H1 (cell line): Measurements from ENCODE around the gene GRM1. TPM values are rescaled to one million over a fixed set of nuclear protein-coding genes. Genes with fewer than 3 reads are reported as not detected.

Experiments
- CTCF ChIA-PET: fragments of 300-600 bp; sonication (Branson Sonifier 250); formaldehyde crosslinking; loops from one replicate; lab custom pipeline; 2021; ENCODE audit not compliant: partially characterized antibody; lab: Charles Lee
- POLR2A ChIA-PET: fragments of 300-600 bp; sonication (Branson Sonifier 250); formaldehyde crosslinking; loops from one replicate; lab custom pipeline; 2021; ENCODE audit warnings: inconsistent platforms; ENCODE audit not compliant: partially characterized antibody; lab: Charles Lee
- DNase-seq, 2 experiments: peaks; one replicate each; pipeline versions ENCODE4 v3.0.0 to v3.0.0-alpha.2; 2010 to 2022; ENCODE audit warnings: low spot score in 2 of 2, low read depth in 1 of 2, mixed read lengths in 1 of 2
- FAIRE-seq: peaks from 2 replicates; lab custom pipeline; 2011; peaks lifted over from hg19 to GRCh38; lab: Jason Lieb, UNC
- H2AFZ ChIP-seq: 2 replicates; pipeline ENCODE4 v1.8.1; 2012; ENCODE audit warnings: low read length, inconsistent platforms
- H2AK5ac ChIP-seq: 2 replicates; pipeline ENCODE4 v1.6.1; 2013; ENCODE audit warnings: low read depth, low read length
- H2BK120ac ChIP-seq: replicated peaks from 2 replicates; pipeline ENCODE3; 2013; ENCODE audit warnings: low read depth, low read length, inconsistent platforms
- H2BK12ac ChIP-seq: 2 replicates; pipeline ENCODE4 v1.6.1; 2013; ENCODE audit warnings: low read depth, low read length
- H2BK15ac ChIP-seq: 2 replicates; pipeline ENCODE4 v1.6.1; 2013; ENCODE audit warnings: low read length
- H2BK20ac ChIP-seq: 2 replicates; pipeline ENCODE4 v1.6.1; 2013; ENCODE audit warnings: low read length
- H2BK5ac ChIP-seq: 2 replicates; pipeline ENCODE4 v1.6.1; 2013; ENCODE audit warnings: low read depth, low read length
- H3K14ac ChIP-seq: 2 replicates; pipeline ENCODE4 v1.6.1; 2013; ENCODE audit warnings: inconsistent platforms; ENCODE audit not compliant: insufficient read length
- H3K18ac ChIP-seq: 2 replicates; pipeline ENCODE4 v1.6.1; 2013; ENCODE audit warnings: low read length; ENCODE audit errors: extremely low read depth
- H3K23ac ChIP-seq: 2 replicates; pipeline ENCODE4 v1.6.1; 2013; ENCODE audit warnings: inconsistent platforms; ENCODE audit not compliant: insufficient read length
- H3K23me2 ChIP-seq: 2 replicates; pipeline ENCODE4 v1.6.1; 2013; ENCODE audit warnings: low read depth, low read length
- H3K27ac ChIP-seq: 2 replicates; pipeline ENCODE4 v1.6.1; 2011; ENCODE audit warnings: low read depth, low read length, inconsistent platforms
- H3K27me3 ChIP-seq, 4 experiments: replicated peaks in 1 of 4; 1 replicate in 1 of 4; 2 replicates in 3 of 4; pipeline versions ENCODE4 v1.6.1 to v1.8.1; 2011 to 2013; ENCODE audit warnings: low read length in 3 of 4, mild to moderate bottlenecking in 3 of 4, inconsistent platforms in 2 of 4, mixed read lengths in 2 of 4, moderate library complexity in 1 of 4; ENCODE audit not compliant: control insufficient read depth in 3 of 4, insufficient read depth in 3 of 4; ENCODE audit errors: extremely low read depth in 1 of 4
- H3K36me3 ChIP-seq, 4 experiments: 2 replicates each; pipeline versions ENCODE4 v1.6.1 to v1.8.1; 2011 to 2013; ENCODE audit warnings: mild to moderate bottlenecking in 4 of 4, low read length in 3 of 4, moderate library complexity in 2 of 4, control low read depth in 1 of 4, inconsistent platforms in 1 of 4; ENCODE audit not compliant: insufficient read depth in 4 of 4, control insufficient read depth in 2 of 4
- H3K4ac ChIP-seq: replicated peaks from 2 replicates; pipeline ENCODE3; 2013; ENCODE audit warnings: low read length, low read depth, mixed read lengths, inconsistent platforms; ENCODE audit not compliant: insufficient read length
- H3K4me1 ChIP-seq, 4 experiments: replicated peaks in 1 of 4; 1 replicate in 1 of 4; 2 replicates in 3 of 4; pipeline versions ENCODE4 v1.6.1 to v1.8.1; 2011 to 2013; ENCODE audit warnings: low read length in 3 of 4, inconsistent platforms in 2 of 4, mixed read lengths in 1 of 4; ENCODE audit not compliant: insufficient read depth in 4 of 4, control insufficient read depth in 3 of 4
- H3K4me2 ChIP-seq, 2 experiments: 2 replicates each; pipeline versions ENCODE4 v1.6.1 to v1.8.1; 2011 to 2013; ENCODE audit warnings: low read depth in 2 of 2, low read length in 2 of 2, control low read depth in 1 of 2, inconsistent platforms in 1 of 2, mild to moderate bottlenecking in 1 of 2; ENCODE audit not compliant: insufficient read depth in 1 of 2
- H3K4me3 ChIP-seq, 4 experiments: fragments of 200-600, 300-600 bp in 1 of 4; sonication (generic), shearing (Covaris generic), sonication (Bioruptor Twin) in 1 of 4; 2 replicates each; pipeline versions ENCODE4 v1.5.1 to v1.8.1; 2011 to 2016; ENCODE audit warnings: low read length in 4 of 4, low read depth in 3 of 4, control low read depth in 2 of 4, inconsistent platforms in 2 of 4, mild to moderate bottlenecking in 2 of 4, mixed read lengths in 1 of 4, moderate library complexity in 1 of 4; ENCODE audit not compliant: insufficient read depth in 2 of 4; ENCODE audit errors: extremely low read depth in 1 of 4
- H3K56ac ChIP-seq: replicated peaks from 2 replicates; pipeline ENCODE3; 2013; ENCODE audit warnings: low read depth, mild to moderate bottlenecking, mixed read lengths, low read length, inconsistent platforms; ENCODE audit not compliant: insufficient read length
- H3K79me1 ChIP-seq: 2 replicates; pipeline ENCODE4 v1.6.1; 2013; ENCODE audit warnings: low read depth, low read length, control low read depth
- H3K79me2 ChIP-seq, 2 experiments: 2 replicates each; pipeline versions ENCODE4 v1.6.1 to v1.8.1; 2012 to 2013; ENCODE audit warnings: low read length in 2 of 2, mild to moderate bottlenecking in 2 of 2, inconsistent platforms in 1 of 2; ENCODE audit not compliant: insufficient read depth in 2 of 2, control insufficient read depth in 1 of 2
- H3K9ac ChIP-seq, 4 experiments: replicated peaks in 1 of 4; 1 replicate in 1 of 4; 2 replicates in 3 of 4; pipeline versions ENCODE4 v1.6.1 to v1.8.1; 2011 to 2013; ENCODE audit warnings: low read depth in 3 of 4, low read length in 3 of 4, control low read depth in 2 of 4, mild to moderate bottlenecking in 2 of 4, moderate library complexity in 2 of 4, inconsistent platforms in 1 of 4; ENCODE audit errors: extremely low read depth in 1 of 4
- H3K9me3 ChIP-seq, 2 experiments: 2 replicates each; pipeline versions ENCODE4 v1.6.1 to v1.8.1; 2012 to 2013; ENCODE audit warnings: mild to moderate bottlenecking in 2 of 2, moderate library complexity in 2 of 2, control low read depth in 1 of 2, inconsistent platforms in 1 of 2, low read depth in 1 of 2, low read length in 1 of 2, mixed read lengths in 1 of 2; ENCODE audit not compliant: insufficient read depth in 2 of 2
- H4K20me1 ChIP-seq, 2 experiments: replicated peaks in 1 of 2; 2 replicates each; pipeline versions ENCODE3 to v1.8.1; 2011 to 2013; ENCODE audit warnings: inconsistent platforms in 2 of 2, low read length in 2 of 2, mild to moderate bottlenecking in 1 of 2; ENCODE audit not compliant: insufficient read depth in 2 of 2, control insufficient read depth in 1 of 2
- H4K5ac ChIP-seq: 2 replicates; pipeline ENCODE4 v1.6.1; 2013; ENCODE audit warnings: low read length, low read depth, mixed read lengths, inconsistent platforms; ENCODE audit not compliant: insufficient read length
- H4K8ac ChIP-seq: 2 replicates; pipeline ENCODE4 v1.8.0; 2013; ENCODE audit warnings: mild to moderate bottlenecking, moderate library complexity, low read length, inconsistent platforms; ENCODE audit not compliant: insufficient read depth; ENCODE audit errors: extremely low read depth
- H4K91ac ChIP-seq: replicated peaks from 2 replicates; pipeline ENCODE3; 2013; ENCODE audit warnings: low read length, mixed read lengths, inconsistent platforms; ENCODE audit not compliant: insufficient read length
- TAF1 ChIP-seq: IDR thresholded peaks from 2 replicates; pipeline ENCODE4 v1.6.1; 2011; ENCODE audit warnings: mild to moderate bottlenecking, low read depth, low read length
- WGBS, 2 experiments: shearing (Covaris generic) in 1 of 2; methylation state at CpG; one replicate each; pipeline versions ENCODE4 v1.1.6 to v1.1.7; 2013 to 2015; ENCODE audit warnings: low lambda C conversion rate in 2 of 2, mixed read lengths in 2 of 2, inconsistent platforms in 1 of 2, low coverage in 1 of 2, missing lambda C conversion rate in 1 of 2; ENCODE audit not compliant: insufficient replicate concordance in 2 of 2, insufficient coverage in 1 of 2, insufficient read length in 1 of 2; ENCODE audit errors: extremely low coverage in 1 of 2, missing lambda C conversion rate in 1 of 2; 5-methylcytosine and 5-hydroxymethylcytosine counted together
- polyA plus RNA-seq, 7 experiments: library from polyadenylated mRNA; depleted of rRNA in 3 of 7; stranded (reverse) in 5 of 7; unstranded in 2 of 7; fragments of >200 nt in 5 of 7; fragments of 200-250 nt in 2 of 7; gene quantifications; 1 replicate in 5 of 7; 2 replicates in 1 of 7; 4 replicates in 1 of 7; pipeline versions ENCODE4 v1.2.1 to v1.2.3, GENCODE V29; 2011 to 2013; ENCODE audit warnings: missing spikeins in 2 of 7, mixed read lengths in 2 of 7
- total RNA-seq: library from RNA; stranded (reverse); fragmentation: NEBNext Ultra II Directional; extraction: Animal tissue kit (Norgen Biotek cat#: 25700); gene quantifications from 2 replicates; pipeline ENCODE4 v1.2.1, GENCODE V29; 2021

GRM1 gene
- total and polyA plus RNA-seq, 2 of the 8 experiments (the other 6 are each of a cell fraction or from before 2014, with no cell fraction given), result 0.15 to 1.3 TPM

DNA sequence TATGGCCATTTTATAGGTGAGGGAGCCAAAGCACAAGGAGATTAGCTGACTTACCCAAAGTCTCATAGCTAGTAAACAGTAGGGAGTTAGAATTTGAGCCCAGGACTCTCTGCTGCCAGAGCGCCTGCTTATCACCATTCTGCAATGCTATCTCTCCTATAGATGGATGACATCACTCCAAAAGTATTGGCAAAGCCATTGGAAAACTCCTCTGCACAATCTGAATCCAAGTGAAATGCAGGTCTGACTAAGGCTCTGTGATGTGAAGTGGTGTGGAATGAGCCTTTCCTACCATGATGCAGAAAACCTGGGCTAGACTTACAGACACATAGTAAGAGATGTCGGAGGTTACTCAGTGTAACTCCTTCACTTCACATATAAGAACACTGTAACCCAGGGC lies 106.3 kb downstream of the GRM1 start:
- no peak overlapping the region for H2BK5ac ChIP-seq
- no peak overlapping the region for H2BK12ac ChIP-seq
- H3K9me3 ChIP-seq, result no peaks in the 10 kb centered on the region
- H2BK15ac ChIP-seq, result no peak overlapping the region
- H3K4me1 ChIP-seq, result no peaks in the 10 kb centered on the region
- H3K27ac ChIP-seq, result no peak overlapping the region
- H3K4ac ChIP-seq, result no peak overlapping the region
- no peak overlapping the region for H4K8ac ChIP-seq
- H4K5ac ChIP-seq, result no peak overlapping the region
- H3K79me1 ChIP-seq, result no peaks in the 10 kb centered on the region
- POLR2A ChIA-PET, result no interaction called here
- H3K14ac ChIP-seq, result no peak overlapping the region
- H3K27me3 ChIP-seq, result no peaks in the 10 kb centered on the region
- no peak for TF ChIP-seq TAF1
- TF ChIP-seq, all 59 proteins: peak for 0
- no peaks in the 10 kb centered on the region for H3K79me2 ChIP-seq
- H3K23ac ChIP-seq, result no peak overlapping the region
- WGBS, 2 experiments, result 100% methylated on average over 2 of the region's 2 CpGs; no CpG with 5 or more reads in 1 of the 2 experiments
- CTCF ChIA-PET, result interaction anchor here (0.6 kb wide), 1 partner anchor 118 kb away, joined by 3 read pairs; no protein-coding TSS in a partner anchor
- no peak overlapping the region for H3K56ac ChIP-seq
- no peak overlapping the region for H4K91ac ChIP-seq
- no peak overlapping the region for H3K4me2 ChIP-seq
- H2BK20ac ChIP-seq, result no peak overlapping the region
- H3K36me3 ChIP-seq, result no peaks in the 10 kb centered on the region
- FAIRE-seq (no peak), DNase-seq (no peak)
- no peak overlapping the region for H3K18ac ChIP-seq
- no peak overlapping the region for H2BK120ac ChIP-seq
- H3K23me2 ChIP-seq, result no peaks in the 10 kb centered on the region
- no peak overlapping the region for H3K4me3 ChIP-seq
- no peak overlapping the region for H2AFZ ChIP-seq
- H3K9ac ChIP-seq, result no peak overlapping the region
- H2AK5ac ChIP-seq, result no peak overlapping the region
- no peaks in the 10 kb centered on the region for H4K20me1 ChIP-seq
